Right lobe of liver (tissue), 4 donors: Measurements from ENCODE around the gene KLRC4.

Experiments
- CTCF ChIP-seq, 4 donors: fragments of 200-600 bp in 3 of 4; fragments of 450-650 bp in 1 of 4; IDR thresholded peaks; one replicate each; pipeline versions ENCODE4 v1.5.1 to v1.8.0; 2016 to 2022; ENCODE audit warnings: antibody characterized with exemption in 4 of 4, mild to moderate bottlenecking in 2 of 4
- POLR2A ChIP-seq: fragments of 450-650 bp; IDR thresholded peaks from one replicate; pipeline ENCODE4 v1.6.1; 2017; ENCODE audit warnings: antibody characterized with exemption, mild to moderate bottlenecking
- donor health status: DM: no; HTN: no; CAD: no.
- donor health status: DM: no; HTN: no; CAD: no.
- donor health status: DM: no; HTN: yes; CAD: no.

- TF ChIP-seq CTCF (IDR thresholded peaks at IDR 0.05) = no peak
- TF ChIP-seq POLR2A = no peak
Measured at GRCh38 chr12:10389904-10390303, 19.7 kb downstream of the KLRC4 start, which contains the start of gene KLRK1.
